Sigmoid colon (tissue), 4 donors: ENCODE measurements around the gene NTM.

Experiments used
- POLR2A ChIP-seq, 2 donors: fragments of 450-650 bp; IDR thresholded peaks; one replicate each; pipeline ENCODE4 v1.6.1; 2016; ENCODE audit warnings: antibody characterized with exemption in 2 of 2, mild to moderate bottlenecking in 2 of 2, moderate library complexity in 2 of 2
- POLR2AphosphoS5 ChIP-seq, 4 donors: sonication (generic); formaldehyde crosslinking; IDR thresholded peaks; one replicate each; pipeline ENCODE4 v1.6.1; 2017; ENCODE audit warnings: antibody characterized with exemption in 4 of 4
- TF ChIP-seq, protein P1 (sequence below), 4 experiments: fragments of 450-650 bp in 3 of 4; fragments of 200-600 bp in 1 of 4; IDR thresholded peaks; one replicate each; pipeline ENCODE4 v1.5.1; 2016 to 2019; ENCODE audit warnings: antibody characterized with exemption in 4 of 4, mild to moderate bottlenecking in 3 of 4, moderate library complexity in 2 of 4

DNA sequence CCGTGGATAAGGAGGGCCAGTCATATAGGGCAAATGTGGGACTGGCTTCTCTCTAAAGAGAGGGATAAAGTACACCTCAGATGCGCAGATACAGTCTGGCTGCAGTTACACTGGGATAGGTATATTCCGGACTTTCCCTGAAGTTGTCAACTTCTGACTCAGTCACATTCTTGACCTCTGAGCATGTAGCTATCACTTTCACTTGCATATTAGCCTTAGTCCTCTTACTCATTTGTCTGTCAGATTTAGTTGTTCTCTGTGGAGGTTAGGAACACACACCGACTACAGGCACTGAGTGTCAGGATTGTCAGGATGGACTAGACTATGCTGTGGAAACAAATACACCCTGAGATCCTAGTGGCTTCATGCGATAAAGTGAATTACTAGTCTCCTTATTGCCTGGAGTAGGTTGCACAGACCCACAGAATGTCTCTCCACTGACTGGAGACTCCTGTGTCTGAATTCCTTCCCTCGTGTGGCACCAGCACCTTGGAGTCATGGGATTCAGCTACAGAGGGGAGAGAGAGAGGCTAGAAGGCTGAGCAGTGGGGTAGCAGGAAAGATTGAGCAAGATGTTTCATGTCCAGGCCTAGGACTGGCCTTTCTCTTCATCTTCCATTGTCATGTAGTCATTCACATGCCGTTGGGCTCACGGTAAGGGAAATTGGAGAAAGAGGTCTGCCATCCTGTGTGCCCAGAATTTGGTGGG, 654.3 kb downstream of the NTM start:
- TF ChIP-seq, protein P1, sequence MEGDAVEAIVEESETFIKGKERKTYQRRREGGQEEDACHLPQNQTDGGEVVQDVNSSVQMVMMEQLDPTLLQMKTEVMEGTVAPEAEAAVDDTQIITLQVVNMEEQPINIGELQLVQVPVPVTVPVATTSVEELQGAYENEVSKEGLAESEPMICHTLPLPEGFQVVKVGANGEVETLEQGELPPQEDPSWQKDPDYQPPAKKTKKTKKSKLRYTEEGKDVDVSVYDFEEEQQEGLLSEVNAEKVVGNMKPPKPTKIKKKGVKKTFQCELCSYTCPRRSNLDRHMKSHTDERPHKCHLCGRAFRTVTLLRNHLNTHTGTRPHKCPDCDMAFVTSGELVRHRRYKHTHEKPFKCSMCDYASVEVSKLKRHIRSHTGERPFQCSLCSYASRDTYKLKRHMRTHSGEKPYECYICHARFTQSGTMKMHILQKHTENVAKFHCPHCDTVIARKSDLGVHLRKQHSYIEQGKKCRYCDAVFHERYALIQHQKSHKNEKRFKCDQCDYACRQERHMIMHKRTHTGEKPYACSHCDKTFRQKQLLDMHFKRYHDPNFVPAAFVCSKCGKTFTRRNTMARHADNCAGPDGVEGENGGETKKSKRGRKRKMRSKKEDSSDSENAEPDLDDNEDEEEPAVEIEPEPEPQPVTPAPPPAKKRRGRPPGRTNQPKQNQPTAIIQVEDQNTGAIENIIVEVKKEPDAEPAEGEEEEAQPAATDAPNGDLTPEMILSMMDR (IDR thresholded peaks at IDR 0.05) = no peak
- TF ChIP-seq POLR2AphosphoS5 (IDR thresholded peaks at IDR 0.05) (no peak), POLR2A (IDR thresholded peaks at IDR 0.05) (no peak)
